Measurements from ENCODE around the gene SPHK1. TPM values are rescaled to one million over a fixed set of nuclear protein-coding genes. Genes with fewer than 3 reads are reported as not detected.

SPHK1 gene
- total RNA-seq, 1 donor, result 47.5 TPM

DNA sequence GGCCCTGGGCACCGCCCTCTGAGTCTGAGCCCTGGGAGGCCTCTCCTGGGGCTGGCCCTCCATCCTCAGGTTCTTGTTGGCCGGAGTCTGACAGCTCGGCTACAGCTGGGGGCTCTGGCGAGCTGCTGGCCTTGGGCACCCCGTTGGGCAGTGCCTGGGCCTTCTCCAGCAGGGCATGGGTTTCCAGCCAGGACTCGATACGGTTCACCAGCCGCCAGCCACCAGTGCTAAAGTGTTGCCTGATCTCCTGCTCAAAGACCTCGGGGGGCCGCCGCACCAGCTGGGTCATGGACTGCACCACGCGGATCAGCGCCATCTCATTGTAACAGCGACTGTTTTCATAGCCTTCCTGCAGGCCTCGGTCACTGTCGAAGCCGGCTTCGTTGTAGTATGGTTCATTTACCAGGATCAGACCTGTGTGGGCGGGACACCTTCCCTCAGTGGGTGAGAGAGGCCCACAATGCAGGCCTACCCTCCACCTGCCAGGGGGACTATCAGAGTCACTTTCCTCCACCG lies 6.8 kb downstream of the SPHK1 start:
- DNase-seq (ENCODE audit: low read depth), result no peak
- TF ChIP-seq, protein P1, sequence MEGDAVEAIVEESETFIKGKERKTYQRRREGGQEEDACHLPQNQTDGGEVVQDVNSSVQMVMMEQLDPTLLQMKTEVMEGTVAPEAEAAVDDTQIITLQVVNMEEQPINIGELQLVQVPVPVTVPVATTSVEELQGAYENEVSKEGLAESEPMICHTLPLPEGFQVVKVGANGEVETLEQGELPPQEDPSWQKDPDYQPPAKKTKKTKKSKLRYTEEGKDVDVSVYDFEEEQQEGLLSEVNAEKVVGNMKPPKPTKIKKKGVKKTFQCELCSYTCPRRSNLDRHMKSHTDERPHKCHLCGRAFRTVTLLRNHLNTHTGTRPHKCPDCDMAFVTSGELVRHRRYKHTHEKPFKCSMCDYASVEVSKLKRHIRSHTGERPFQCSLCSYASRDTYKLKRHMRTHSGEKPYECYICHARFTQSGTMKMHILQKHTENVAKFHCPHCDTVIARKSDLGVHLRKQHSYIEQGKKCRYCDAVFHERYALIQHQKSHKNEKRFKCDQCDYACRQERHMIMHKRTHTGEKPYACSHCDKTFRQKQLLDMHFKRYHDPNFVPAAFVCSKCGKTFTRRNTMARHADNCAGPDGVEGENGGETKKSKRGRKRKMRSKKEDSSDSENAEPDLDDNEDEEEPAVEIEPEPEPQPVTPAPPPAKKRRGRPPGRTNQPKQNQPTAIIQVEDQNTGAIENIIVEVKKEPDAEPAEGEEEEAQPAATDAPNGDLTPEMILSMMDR (IDR thresholded peaks at IDR 0.05; ENCODE audit: insufficient read depth, low read depth, low read length), result no peak

GRCh38 chr17:76394166-76394565 lies 9.8 kb downstream of the SPHK1 start:
- TF ChIP-seq, protein P1 (IDR thresholded peaks at IDR 0.05; ENCODE audit: insufficient read depth, low read depth, low read length), result no peak

More for the DNA sequence above, 6.8 kb downstream of the SPHK1 start:
- no peak overlapping the region for H3K4me3 ChIP-seq (ENCODE audit: low read depth, low read length)

GRCh38 chr17:76395980-76396379 lies 11.6 kb downstream of the SPHK1 start:
- H3K4me3 ChIP-seq (ENCODE audit: low read depth, low read length), result no peak overlapping the region
- no peak for DNase-seq (ENCODE audit: low read depth)
- TF ChIP-seq, protein P1 (IDR thresholded peaks at IDR 0.05; ENCODE audit: insufficient read depth, low read depth, low read length), result no peak

More at GRCh38 chr17:76394166-76394565, 9.8 kb downstream of the SPHK1 start:
- no peak overlapping the region for H3K4me3 ChIP-seq (ENCODE audit: low read depth, low read length)
- no peak for DNase-seq (ENCODE audit: low read depth)

GRCh38 chr17:76397184-76397583 lies 12.8 kb downstream of the SPHK1 start:
- no peak for DNase-seq (ENCODE audit: low read depth)
- no peak overlapping the region for H3K4me3 ChIP-seq (ENCODE audit: low read depth, low read length)
- TF ChIP-seq, protein P1 (IDR thresholded peaks at IDR 0.05; ENCODE audit: insufficient read depth, low read depth, low read length), result peak; percentile 25

DNA sequence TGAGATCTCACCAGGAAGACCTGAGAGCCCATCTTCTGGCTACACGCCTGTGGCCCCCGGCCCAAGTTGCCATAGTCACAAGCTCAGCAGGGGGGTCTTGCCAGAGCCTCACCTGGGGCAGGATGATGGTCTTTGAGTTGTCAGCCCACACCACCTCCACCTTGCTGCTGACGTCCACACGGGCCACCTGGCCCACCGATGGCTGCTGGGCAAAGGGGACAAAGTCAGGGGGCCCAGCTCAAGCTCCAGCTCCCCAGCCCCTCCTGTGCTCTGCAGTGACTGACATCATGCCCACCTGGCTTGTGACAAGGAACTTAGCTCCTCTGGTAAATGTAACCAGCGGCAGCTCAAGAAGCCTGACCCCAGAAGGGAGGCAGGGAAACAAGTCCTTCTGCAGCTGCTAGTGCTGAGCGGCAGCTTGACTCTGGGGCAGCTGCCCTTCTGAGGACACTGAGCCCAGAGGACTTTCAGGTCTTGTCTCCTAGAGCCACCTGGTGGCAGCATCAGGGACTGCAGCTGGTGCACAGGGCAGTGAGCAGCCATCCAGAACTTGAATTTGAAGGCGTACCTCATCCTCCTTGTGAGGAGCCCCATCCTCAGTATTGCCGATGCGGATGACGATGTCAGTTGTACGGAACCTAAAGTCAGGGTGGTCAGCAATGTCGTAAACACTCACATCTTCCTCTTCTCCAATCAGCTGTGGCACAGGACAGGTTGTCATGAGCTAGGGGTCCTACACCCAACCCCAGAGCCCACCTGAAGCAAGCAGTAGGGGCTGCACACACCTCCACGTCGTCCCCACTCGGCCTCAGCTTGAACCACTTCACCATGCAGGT lies 13.5 kb downstream of the SPHK1 start:
- DNase-seq (ENCODE audit: low read depth), result peak; percentile 86
- TF ChIP-seq, protein P1 (IDR thresholded peaks at IDR 0.05; ENCODE audit: insufficient read depth, low read depth, low read length), result peak; percentile 98
- H3K4me3 ChIP-seq (ENCODE audit: low read depth, low read length), result no peak overlapping the region

DNA sequence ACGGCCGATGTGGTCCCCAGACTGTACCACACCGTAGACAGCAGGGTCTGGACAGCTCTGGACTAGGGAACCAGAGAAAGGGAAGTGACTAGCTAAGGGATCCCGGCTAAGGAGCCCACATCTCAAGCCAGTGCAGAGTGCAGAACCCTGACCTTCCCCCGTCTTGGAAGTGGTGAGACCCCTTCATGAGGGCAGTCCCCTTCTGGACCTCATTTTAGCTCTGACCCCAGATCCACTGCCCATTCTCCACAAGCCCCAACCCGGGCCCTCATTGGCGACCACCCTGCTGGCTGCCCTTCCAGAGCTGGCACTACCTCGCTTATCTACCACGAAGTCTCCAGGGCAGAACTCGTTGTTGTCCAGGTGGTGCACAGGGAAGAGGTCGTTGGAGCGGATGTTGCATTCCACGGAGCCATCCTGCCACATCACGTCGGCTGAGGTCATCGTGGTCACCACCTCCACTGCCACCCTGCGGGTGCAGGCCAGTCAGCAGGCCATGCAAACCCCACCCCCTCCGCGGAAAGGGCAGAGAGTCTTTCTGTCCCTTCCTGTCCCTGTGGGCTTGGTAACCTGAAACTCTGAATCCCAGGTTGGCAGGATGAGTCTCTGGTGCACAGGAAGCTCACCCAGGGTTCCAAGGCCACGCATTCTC lies 14.2 kb downstream of the SPHK1 start:
- no peak for DNase-seq (ENCODE audit: low read depth)

More for the DNA sequence above, 14.2 kb downstream of the SPHK1 start:
- TF ChIP-seq, protein P1 (IDR thresholded peaks at IDR 0.05; ENCODE audit: insufficient read depth, low read depth, low read length), result no peak
- H3K4me3 ChIP-seq (ENCODE audit: low read depth, low read length), result no peak overlapping the region
